Measurements from ENCODE around the gene FNDC3A.
"Not testable (repeated sequence)": the region's sequence is repeated elsewhere in the genome, so short reads cannot be mapped to it uniquely, and the experiment has no call there.

Gene FNDC3A

DNA sequence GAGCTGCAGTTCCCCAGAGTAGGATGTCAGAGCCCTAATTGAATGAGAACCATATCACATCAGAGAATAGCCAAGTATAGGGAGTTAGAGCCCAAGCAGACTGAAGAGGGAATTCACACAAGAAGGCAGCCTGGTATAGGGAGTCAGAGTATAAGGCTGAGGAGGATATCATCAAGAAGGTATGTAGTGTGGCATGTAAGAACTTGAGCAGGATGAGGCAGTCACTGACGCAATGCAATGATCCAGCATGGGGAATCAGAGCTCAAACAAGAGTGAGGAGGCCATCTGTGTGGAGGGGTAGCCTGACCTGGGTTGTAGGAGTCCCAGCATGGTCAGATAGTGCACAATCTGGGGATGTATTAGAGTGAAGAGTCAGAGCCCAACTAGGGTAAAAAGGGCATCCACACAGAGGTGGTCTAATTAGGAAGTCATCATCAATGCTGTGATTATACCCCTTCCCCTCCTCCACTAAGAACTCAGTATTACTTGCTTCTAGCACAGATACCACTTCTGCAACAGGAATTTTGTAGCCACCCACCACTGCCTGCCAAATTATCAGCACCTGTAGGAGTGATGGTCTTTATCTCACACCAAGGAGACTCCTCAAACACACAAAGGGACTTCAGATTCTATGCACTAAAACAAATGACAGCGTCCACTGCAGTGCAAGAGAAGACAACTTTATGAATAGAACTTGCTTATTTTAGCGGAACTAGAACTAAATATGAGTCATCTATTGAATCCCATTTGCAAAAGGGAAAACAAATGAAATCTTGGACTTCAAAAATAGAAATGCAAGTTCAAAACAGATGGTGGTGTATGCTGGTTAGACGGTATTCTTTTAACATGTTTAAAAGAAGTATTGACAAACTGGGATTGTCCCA, 107.2 kb downstream of the FNDC3A start:
- DNase-seq (ENCODE audit: low read depth) = no peak

DNA sequence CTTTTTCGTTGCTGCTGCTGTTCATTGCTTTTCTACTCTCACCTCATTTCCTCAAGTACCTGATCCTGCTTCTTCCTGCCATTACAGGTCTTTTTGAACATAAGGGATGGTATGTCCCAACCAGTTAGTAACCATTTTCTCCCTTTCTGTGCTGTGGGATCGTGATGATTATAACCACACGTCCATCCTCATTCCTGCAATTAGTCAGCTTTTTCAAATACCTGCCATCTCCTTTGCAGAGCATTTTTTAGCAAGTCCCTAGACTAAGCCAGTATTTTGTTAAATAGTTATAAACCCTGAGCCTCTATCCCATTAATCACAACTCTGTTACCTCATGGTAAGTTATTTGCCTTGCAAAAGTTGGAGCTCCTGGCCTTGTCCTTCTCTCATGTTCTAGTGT, 109.2 kb downstream of the FNDC3A start:
- no peak for DNase-seq (ENCODE audit: low read depth)

- no peak for DNase-seq (ENCODE audit: low read depth)
Observed at GRCh38 chr13:49086722-49087121, 111.0 kb downstream of the FNDC3A start.

DNA sequence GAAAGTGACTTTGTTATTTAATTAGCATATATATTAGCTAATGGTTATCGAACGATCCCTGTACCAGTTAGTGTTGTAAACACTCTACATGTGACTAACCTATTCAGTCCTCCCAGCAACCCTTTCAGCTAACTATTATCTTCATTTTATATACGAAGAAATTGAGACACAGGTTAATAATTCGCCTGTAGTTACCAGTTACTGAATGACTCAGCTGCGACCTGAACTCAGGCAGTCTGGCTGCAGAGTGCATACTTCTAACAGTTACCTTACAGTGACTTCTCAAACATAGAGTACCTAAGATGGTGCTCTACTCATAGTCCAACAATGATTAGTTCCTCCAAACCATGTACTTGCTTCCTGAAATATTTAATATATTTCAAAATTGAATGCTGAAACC, 117.7 kb downstream of the FNDC3A start:
- no peak for DNase-seq (ENCODE audit: low read depth)

- DNase-seq (ENCODE audit: low read depth) = no peak
Observed at GRCh38 chr13:49097374-49097773, 121.7 kb downstream of the FNDC3A start.

GRCh38 chr13:49098198-49098597, 122.5 kb downstream of the FNDC3A start:
- no peak for DNase-seq (ENCODE audit: low read depth)

- DNase-seq (ENCODE audit: low read depth) = no peak
Observed at GRCh38 chr13:49098771-49099512, 123.2 kb downstream of the FNDC3A start.

GRCh38 chr13:49099513-49099877, 123.8 kb downstream of the FNDC3A start:
- DNase-seq (ENCODE audit: low read depth) = no peak

DNA sequence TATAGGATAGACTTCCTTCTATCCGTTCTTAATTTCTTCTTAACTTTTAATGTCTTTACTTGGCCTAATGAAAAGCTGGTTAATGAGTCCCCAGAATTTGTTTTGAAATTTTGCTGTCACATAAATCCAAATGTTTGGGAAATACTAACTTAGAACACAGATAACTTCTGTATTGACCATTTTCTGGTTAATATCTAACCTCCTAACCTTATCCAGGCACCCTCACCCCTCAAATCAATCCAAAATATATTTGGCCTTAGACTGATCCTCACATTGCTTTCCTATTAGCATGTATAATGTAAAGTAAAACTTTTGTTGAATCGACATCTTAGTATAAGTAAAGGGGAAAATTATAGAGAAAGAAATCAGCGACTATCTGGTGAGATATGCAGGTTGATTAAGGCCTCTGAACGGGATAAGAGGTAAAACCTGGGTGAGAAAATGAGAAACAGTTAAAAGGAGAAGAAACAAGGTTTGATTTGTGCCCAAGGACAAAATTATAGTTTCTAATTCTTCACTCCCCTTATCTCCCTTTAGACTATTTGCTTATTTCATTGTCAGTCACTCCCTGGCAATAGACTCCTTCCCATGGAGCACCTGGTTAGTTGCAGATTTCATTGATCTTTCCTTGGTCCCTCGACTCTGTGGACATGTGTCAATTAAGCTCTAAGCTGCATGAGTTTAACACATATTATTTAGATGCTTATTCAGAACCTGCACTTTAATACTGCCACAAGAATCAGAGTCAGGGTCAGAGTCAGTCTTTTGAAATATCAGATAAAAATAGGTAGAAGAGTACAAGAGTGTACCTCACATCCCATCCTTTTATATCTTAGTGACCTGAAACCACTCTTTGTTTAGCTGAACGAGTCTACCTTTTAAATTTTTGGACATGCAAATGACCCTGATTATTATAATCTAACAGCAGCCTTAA, 125.2 kb downstream of the FNDC3A start:
- DNase-seq (ENCODE audit: low read depth) = no peak

DNA sequence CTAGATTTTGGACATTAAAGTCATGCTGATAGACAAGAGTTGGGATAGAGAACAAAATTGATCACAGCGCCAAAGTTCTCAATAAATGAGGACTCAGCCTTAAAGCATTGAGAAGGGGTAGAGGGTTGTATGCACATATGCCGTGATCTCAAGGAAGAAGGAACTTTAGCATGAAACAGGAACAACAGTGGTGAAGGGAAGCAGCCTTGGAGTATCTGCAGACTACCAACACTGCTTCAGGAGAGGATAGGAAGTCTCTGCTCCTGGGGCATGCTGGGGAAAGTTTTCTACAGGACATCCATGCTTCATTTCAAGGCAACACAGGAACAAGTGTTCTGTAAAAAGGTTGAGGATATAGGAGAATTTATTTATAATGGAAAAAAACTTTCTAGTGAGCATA, 132.5 kb downstream of the FNDC3A start:
- no peak for DNase-seq (ENCODE audit: low read depth)

DNA sequence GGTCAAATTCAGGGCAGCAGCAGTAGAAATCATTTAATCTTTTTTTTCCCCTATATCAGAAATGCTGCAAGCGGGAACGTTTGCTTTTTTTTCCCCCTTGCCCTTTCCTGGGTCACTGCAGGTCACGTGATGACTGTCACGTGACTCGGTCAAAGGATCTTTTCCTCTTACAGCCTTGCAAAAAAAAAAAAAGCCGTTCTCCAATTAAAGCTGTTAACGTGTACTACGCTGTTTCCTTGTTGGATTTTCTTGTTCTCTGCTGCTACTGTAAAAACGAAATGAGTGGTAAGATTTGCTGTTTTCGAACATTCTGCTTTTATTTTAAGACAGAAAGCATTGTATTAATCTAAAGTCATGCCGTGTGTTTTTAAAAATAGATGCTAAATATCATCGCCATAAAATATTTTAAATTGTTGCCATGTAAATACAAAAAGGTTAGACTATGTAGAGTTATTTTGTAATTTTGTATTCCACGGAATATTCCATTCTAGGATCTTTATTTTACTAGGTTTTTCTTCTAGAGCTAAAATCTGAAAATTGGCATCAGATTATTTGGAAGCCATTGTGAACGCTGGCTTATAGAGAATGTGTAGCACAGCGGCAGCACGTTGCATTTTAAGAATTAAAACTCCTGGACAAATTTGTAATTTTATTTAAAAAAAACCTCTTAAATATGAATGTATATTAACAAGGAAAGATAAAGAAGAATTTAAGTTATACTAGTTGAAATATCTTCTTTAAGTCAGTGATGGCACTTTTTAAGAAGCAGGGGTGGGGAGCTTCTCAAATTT, 134.6 kb downstream of the FNDC3A start:
- DNase-seq (ENCODE audit: low read depth) = peak; percentile 65

GRCh38 chr13:49110913-49111170, 135.1 kb downstream of the FNDC3A start:
- no peak for DNase-seq (ENCODE audit: low read depth)

GRCh38 chr13:49112782-49113525, 137.2 kb downstream of the FNDC3A start:
- no peak for DNase-seq (ENCODE audit: low read depth)

- DNase-seq (ENCODE audit: low read depth) = no peak
Observed at GRCh38 chr13:49113526-49114286, 138.0 kb downstream of the FNDC3A start.

DNA sequence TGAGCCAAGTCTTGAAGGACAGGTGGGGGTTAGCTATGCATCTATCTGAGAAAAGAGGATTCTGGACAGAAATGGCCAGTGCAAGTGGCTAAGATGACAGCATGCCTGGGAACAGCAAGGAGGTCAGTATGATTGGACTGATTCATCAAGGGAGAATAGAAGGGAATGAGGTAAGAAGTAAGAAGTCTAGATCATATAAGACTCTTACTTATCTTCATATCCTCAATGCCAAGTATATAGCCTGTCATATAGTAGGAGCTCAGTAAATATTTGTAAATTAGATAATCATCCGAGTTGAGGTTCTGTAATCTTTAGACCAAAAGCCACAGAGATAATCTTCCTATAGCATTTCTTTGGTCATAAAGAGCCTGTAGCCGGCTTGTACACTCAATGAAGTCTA, 141.2 kb downstream of the FNDC3A start:
- no peak for DNase-seq (ENCODE audit: low read depth)

DNA sequence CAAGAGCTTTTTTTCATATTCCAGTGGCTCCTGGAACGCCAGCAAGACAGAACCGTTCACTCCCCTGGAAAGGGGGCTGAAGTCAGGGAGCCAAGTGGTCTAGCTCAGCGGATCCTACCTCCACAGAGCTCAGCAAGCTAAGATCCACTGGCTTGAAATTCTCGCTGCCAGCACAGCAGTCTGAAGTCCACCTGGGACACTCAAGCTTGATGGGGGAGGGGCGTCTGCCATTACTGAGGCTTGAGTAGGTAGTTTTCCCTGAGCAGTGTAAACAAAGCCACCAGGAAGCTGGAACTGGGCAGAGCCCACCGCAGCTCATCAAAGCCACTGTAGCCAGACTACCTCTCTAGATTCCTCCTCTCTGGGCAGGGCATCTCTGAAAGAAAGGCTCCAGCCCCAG, 142.7 kb downstream of the FNDC3A start:
- not testable (repeated sequence) for DNase-seq (ENCODE audit: low read depth)

DNA sequence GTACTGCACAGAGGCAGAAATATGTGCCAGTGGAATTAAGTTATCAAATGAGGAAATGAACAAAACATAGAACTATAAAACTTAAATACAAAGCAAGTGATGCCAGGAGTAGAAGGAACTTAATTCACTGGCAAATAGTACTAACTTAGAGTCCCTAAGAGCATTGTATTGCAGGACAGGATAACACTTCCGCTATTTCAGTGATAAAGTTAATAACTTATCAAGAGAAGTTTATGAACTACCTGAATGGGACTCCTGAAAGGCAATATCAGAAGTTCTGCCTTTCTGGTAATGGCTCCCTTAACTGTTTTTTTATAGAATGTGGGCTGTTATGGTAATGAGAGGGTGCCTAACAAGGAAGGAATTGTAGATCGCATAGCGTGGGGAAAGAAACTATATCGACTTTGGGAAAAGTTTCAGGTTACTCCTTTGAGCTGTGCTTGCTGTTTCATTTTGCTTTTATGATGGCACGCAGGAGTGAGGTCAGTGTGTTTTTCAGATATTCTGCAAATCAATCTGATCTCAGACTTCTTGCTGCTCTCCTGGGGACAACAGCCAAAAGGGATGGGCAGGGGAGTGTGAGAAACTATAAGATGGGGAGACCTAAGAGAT, 149.1 kb downstream of the FNDC3A start:
- no peak for DNase-seq (ENCODE audit: low read depth)

GRCh38 chr13:49125964-49126524, 150.3 kb downstream of the FNDC3A start:
- DNase-seq (ENCODE audit: low read depth) = no peak

DNA sequence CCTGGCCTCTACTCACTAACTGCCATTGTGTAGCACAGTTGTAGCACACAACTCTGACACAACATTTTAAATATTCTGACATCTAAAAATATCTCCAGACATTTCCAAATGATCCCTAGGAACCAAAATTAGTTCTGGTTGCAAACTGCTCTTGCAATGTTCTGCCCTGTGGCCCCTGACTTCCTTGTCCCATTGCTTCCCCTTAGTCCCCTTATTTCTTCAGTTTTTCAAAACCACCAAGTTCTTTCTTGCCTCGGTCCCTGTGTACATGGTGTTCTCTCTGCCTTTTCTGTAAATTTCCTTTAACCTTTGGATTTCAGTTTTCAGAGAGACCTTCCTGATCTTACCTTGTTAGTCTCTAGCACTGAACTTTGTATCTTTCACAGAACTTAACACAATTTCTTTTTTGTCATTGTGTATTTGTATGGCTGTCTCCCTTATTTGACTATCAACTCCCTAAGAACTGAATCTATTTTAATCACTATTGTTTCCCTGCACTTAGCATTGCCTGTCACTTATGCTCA, 156.8 kb downstream of the FNDC3A start:
- no peak for DNase-seq (ENCODE audit: low read depth)

All from activated T-cell treated with anti-CD3 and anti-CD28 coated beads for 48 hours (primary cell).